HG02763 (cell line): ENCODE data around the gene VWDE.

Source experiments
- ATAC-seq: cut with Tn5 transposase; IDR thresholded peaks from one replicate; pipeline ENCODE4 v1.9.1; 2021; ENCODE audit warnings: mild to moderate bottlenecking, moderate library complexity; ENCODE audit not compliant: unreplicated experiment

VWDE gene

DNA sequence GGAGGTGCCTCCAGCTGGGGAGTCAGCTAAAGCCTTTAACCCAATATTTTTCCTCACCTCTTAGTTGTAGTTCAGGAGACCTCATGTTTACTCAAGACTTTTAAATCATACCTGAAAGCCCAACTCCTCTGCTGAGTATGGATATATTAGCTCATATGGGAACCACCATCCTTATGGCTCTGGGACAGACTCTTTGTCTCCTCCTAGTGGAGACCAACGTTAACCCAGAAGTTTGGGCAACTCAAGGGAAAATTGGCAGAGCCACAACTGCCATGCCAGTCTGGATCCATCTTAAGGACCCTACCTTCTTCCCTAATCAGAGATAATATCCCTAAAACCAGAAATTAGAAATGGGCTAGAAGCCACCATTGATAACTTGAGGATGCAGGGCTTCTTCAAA is 111.8 kb downstream of the VWDE start:
- no peak for ATAC-seq

DNA sequence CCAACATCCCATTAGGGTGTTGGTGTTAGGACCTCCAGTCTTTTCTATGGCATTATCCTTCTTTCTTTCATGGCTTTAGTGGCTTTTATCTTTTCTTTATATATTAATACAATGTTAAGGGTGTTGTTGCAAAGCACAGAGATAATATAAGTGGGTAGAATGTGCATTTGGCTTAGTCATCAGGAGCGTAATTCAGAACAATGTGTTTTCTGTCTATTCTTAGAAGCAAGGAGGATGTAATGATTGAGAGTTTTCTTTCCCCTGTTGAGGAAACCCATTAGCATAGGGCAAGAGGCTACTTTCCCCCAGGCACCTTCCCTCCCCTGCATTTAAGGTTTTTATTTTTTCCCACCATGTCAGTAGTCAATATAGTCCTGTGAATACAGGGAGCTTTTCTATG is 112.9 kb downstream of the VWDE start:
- no peak for ATAC-seq

DNA sequence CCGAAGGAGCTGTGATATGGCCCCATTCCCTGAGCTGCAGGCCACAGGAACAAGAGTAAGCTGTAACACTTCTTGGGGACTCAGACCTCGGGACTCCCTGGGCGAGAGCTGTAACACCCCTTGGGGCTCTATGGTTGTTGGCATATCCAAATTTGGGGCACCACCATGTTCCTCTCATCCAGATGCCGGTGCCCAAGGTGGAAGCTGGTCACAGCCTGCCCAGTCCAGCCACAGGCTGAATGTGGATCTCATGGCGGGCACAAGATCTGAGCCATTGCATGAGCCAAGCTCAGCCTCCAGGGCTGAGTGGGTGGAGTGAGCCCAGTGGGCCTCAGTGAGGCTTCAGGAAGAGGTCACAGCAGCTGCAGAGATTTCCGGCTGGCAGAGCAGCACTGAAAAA is 113.7 kb downstream of the VWDE start:
- ATAC-seq: no peak

DNA sequence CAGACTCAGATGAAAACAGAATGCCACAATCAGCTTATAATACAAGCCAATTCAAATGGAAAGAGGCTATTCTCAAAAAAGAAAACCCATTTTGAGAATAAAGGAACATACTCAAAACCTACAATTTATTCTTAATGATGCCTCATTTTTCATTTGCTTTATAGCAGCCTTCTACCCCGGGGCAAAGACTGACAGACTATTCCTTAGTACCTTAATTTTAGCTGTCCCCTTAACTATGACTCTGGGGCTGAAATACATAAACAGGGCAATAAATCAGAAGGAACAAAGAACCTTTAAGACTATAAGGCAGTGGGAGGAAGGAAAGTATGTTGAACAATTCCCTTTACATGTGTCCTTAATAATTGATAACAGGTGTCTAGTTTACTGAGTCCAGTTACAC is 115.8 kb downstream of the VWDE start:
- ATAC-seq: no peak

DNA sequence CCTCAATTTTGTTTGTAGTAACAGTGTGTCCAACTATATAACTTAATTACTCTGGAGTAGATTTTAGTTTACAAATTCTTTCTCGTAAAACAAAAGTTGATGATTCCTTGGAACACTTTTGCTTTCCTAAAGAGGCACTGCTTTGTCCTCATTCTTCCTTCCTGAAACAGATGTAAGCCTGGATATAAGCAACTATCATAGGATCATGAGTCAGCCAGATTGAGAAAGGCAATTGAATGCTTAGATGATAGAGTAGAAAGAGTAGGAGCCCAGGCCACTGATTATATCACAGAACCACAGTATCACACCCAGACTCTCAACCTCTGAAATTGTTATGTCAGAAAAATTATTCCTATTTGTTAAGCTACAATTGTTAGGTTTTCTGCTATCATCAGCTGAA is 122.6 kb downstream of the VWDE start:
- ATAC-seq: no peak
